ENCODE data around the gene PITRM1. TPM values are rescaled to one million over a fixed set of nuclear protein-coding genes. Genes with fewer than 3 reads are reported as not detected.
A peak's percentile ranks its signal among the peaks of the same experiment; 100 is the strongest.

Gene PITRM1
- total RNA-seq, 1 donor from 2014 or later, result 60.2 TPM

- Histone ChIP-seq H3K9me3 (no peaks in the 10 kb centered on the region), H3K27ac (no peak overlapping the region), H3K27me3 (ENCODE audit: low read depth) (no peaks in the 10 kb centered on the region), H3K36me3 (no peaks in the 10 kb centered on the region), H3K4me3 (peak overlapping the region; percentile 18), H3K4me1 (peaks cover 21% of the 10 kb centered on the region)
- no peak for TF ChIP-seq CTCF (IDR thresholded peaks at IDR 0.05)
- intact Hi-C loops (cut with DNase I), result loop anchor here (10.0 kb wide), 1 partner anchor 1568 kb away; no protein-coding TSS in a partner anchor
- DNase-seq (no peak), ATAC-seq (peak; percentile 9 to 28)
These were observed 24.4 kb upstream of the PITRM1 start for GRCh38 chr10:3196958-3197347.

- H3K36me3 ChIP-seq, result no peaks in the 10 kb centered on the region
- peaks cover 21% of the 10 kb centered on the region for H3K4me1 ChIP-seq
- no peaks in the 10 kb centered on the region for H3K27me3 ChIP-seq (ENCODE audit: low read depth)
- ATAC-seq (no peak), DNase-seq (no peak)
- no peaks in the 10 kb centered on the region for H3K9me3 ChIP-seq
- no peak overlapping the region for H3K27ac ChIP-seq
- intact Hi-C loops (cut with DNase I), result loop anchor here (10.0 kb wide), 1 partner anchor 1568 kb away; no protein-coding TSS in a partner anchor
- no peak for TF ChIP-seq CTCF (IDR thresholded peaks at IDR 0.05)
- H3K4me3 ChIP-seq, result no peak overlapping the region
These were observed 23.9 kb upstream of the PITRM1 start for GRCh38 chr10:3196482-3196881.

GRCh38 chr10:3195726-3196125, 23.1 kb upstream of the PITRM1 start:
- Histone ChIP-seq H3K27me3 (ENCODE audit: low read depth) (no peaks in the 10 kb centered on the region), H3K4me1 (peaks cover 21% of the 10 kb centered on the region), H3K4me3 (no peak overlapping the region), H3K9me3 (no peaks in the 10 kb centered on the region), H3K36me3 (no peaks in the 10 kb centered on the region), H3K27ac (no peak overlapping the region)
- intact Hi-C loops (cut with DNase I), result loop anchor here (10.0 kb wide), 1 partner anchor 1569 kb away; no protein-coding TSS in a partner anchor
- DNase-seq (no peak), ATAC-seq (no peak)
- TF ChIP-seq CTCF (IDR thresholded peaks at IDR 0.05), result no peak

GRCh38 chr10:3195286-3195685, 22.7 kb upstream of the PITRM1 start:
- Histone ChIP-seq H3K36me3 (no peaks in the 10 kb centered on the region), H3K4me1 (peaks cover 21% of the 10 kb centered on the region), H3K27me3 (ENCODE audit: low read depth) (no peaks in the 10 kb centered on the region), H3K4me3 (no peak overlapping the region), H3K27ac (no peak overlapping the region), H3K9me3 (no peaks in the 10 kb centered on the region)
- ATAC-seq (no peak), DNase-seq (no peak)
- intact Hi-C loops (cut with DNase I), result loop anchor here (10.0 kb wide), 1 partner anchor 1570 kb away; no protein-coding TSS in a partner anchor
- TF ChIP-seq CTCF (IDR thresholded peaks at IDR 0.05), result no peak

GRCh38 chr10:3194871-3195270, 22.3 kb upstream of the PITRM1 start:
- no peak for TF ChIP-seq CTCF (IDR thresholded peaks at IDR 0.05)
- Histone ChIP-seq H3K4me3 (no peak overlapping the region), H3K9me3 (no peaks in the 10 kb centered on the region), H3K27ac (no peak overlapping the region), H3K36me3 (no peaks in the 10 kb centered on the region), H3K4me1 (peaks cover 21% of the 10 kb centered on the region), H3K27me3 (ENCODE audit: low read depth) (no peaks in the 10 kb centered on the region)
- intact Hi-C loops (cut with DNase I), result loop anchor here (10.0 kb wide), 1 partner anchor 1570 kb away; no protein-coding TSS in a partner anchor
- DNase-seq (no peak), ATAC-seq (no peak)

All from lower lobe of right lung (tissue), 2 donors.